Measurements from ENCODE around the gene TTC16.
A peak's percentile ranks its signal among the peaks of the same experiment; 100 is the strongest.

DNA sequence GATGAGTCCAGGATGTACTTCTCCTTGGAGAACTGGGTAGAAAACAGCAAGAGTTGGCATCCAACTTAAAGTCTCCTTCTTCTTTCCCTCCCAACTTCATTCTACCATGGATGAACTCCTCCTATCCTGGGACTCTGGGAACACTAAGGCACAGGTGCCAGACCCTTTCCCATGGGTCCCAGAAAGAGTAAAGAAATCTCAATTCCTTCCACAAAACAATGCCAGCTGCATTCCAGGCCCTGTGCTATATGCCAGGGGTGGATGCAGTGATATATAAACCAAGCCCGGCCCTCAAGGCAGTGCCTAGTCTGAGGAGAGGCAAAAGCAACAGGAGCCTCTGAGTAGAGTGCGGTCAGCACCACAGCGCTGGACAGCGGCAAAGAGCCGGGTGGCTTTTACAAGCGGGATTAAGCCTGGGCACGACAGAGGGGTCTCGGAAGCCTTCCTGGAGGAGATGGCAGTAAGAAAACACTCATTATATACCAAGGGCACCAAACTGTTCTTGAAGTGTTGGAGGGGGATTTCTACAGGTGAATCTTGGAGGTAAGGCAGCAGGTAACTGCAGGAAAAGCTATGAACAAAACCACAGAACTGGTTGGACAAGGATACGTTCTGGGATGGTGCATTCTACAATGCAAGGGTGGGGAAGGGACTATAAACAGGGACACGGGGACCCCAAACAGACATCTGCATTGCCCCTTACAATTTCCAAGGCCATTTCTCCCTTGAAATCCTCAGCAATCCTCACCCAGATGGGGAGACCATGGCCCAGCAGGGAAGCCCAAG is 35.6 kb downstream of the TTC16 start:
- TF ChIP-seq, protein P1, sequence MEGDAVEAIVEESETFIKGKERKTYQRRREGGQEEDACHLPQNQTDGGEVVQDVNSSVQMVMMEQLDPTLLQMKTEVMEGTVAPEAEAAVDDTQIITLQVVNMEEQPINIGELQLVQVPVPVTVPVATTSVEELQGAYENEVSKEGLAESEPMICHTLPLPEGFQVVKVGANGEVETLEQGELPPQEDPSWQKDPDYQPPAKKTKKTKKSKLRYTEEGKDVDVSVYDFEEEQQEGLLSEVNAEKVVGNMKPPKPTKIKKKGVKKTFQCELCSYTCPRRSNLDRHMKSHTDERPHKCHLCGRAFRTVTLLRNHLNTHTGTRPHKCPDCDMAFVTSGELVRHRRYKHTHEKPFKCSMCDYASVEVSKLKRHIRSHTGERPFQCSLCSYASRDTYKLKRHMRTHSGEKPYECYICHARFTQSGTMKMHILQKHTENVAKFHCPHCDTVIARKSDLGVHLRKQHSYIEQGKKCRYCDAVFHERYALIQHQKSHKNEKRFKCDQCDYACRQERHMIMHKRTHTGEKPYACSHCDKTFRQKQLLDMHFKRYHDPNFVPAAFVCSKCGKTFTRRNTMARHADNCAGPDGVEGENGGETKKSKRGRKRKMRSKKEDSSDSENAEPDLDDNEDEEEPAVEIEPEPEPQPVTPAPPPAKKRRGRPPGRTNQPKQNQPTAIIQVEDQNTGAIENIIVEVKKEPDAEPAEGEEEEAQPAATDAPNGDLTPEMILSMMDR (IDR thresholded peaks at IDR 0.05; ENCODE audit: low read depth, low read length, missing input control), result no peak
- no peak for TF ChIP-seq TAF1 (conservative IDR thresholded peaks at IDR 0.05)
- no peak for TF ChIP-seq GABPA (IDR thresholded peaks at IDR 0.05 in 1 of 2, conservative IDR thresholded peaks at IDR 0.05 in 1 of 2)
- TF ChIP-seq YY1 (IDR thresholded peaks at IDR 0.05), result no peak
- TF ChIP-seq, protein P2, sequence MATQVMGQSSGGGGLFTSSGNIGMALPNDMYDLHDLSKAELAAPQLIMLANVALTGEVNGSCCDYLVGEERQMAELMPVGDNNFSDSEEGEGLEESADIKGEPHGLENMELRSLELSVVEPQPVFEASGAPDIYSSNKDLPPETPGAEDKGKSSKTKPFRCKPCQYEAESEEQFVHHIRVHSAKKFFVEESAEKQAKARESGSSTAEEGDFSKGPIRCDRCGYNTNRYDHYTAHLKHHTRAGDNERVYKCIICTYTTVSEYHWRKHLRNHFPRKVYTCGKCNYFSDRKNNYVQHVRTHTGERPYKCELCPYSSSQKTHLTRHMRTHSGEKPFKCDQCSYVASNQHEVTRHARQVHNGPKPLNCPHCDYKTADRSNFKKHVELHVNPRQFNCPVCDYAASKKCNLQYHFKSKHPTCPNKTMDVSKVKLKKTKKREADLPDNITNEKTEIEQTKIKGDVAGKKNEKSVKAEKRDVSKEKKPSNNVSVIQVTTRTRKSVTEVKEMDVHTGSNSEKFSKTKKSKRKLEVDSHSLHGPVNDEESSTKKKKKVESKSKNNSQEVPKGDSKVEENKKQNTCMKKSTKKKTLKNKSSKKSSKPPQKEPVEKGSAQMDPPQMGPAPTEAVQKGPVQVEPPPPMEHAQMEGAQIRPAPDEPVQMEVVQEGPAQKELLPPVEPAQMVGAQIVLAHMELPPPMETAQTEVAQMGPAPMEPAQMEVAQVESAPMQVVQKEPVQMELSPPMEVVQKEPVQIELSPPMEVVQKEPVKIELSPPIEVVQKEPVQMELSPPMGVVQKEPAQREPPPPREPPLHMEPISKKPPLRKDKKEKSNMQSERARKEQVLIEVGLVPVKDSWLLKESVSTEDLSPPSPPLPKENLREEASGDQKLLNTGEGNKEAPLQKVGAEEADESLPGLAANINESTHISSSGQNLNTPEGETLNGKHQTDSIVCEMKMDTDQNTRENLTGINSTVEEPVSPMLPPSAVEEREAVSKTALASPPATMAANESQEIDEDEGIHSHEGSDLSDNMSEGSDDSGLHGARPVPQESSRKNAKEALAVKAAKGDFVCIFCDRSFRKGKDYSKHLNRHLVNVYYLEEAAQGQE (IDR thresholded peaks at IDR 0.05), result peak; percentile 99
- TF ChIP-seq, protein P3, sequence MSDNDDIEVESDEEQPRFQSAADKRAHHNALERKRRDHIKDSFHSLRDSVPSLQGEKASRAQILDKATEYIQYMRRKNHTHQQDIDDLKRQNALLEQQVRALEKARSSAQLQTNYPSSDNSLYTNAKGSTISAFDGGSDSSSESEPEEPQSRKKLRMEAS (IDR thresholded peaks at IDR 0.05), result no peak
- no peak for TF ChIP-seq RAD21 (IDR thresholded peaks at IDR 0.05)
- TF ChIP-seq, protein P4, sequence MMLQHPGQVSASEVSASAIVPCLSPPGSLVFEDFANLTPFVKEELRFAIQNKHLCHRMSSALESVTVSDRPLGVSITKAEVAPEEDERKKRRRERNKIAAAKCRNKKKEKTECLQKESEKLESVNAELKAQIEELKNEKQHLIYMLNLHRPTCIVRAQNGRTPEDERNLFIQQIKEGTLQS (IDR thresholded peaks at IDR 0.05), result no peak
